DOHH2 (cell line): Measurements from ENCODE around the gene PASK.
"Not testable (repeated sequence)": the region's sequence is repeated elsewhere in the genome, so short reads cannot be mapped to it uniquely, and the experiment has no call there.

Experiments used
- CTCF ChIP-seq: fragments of 200-600 bp; sonication (generic); IDR thresholded peaks from one replicate; pipeline ENCODE4 v1.5.1; 2014; ENCODE audit warnings: antibody characterized with exemption, mild to moderate bottlenecking, low read depth, low read length; ENCODE audit not compliant: poor library complexity, severe bottlenecking
- EZH2phosphoT487 ChIP-seq: fragments of 200-600 bp; sonication (generic); IDR thresholded peaks from 2 replicates; pipeline ENCODE4 v1.6.1; 2017; ENCODE audit warnings: borderline replicate concordance, mild to moderate bottlenecking, antibody characterized with exemption, low read length, moderate library complexity, mixed read lengths

GRCh38 chr2:241197246-241197645, 48.0 kb upstream of the PASK start:
- not testable (repeated sequence) for TF ChIP-seq CTCF, EZH2phosphoT487
